Measurements from ENCODE around the gene FOXP4.

The FOXP4 gene

DNA sequence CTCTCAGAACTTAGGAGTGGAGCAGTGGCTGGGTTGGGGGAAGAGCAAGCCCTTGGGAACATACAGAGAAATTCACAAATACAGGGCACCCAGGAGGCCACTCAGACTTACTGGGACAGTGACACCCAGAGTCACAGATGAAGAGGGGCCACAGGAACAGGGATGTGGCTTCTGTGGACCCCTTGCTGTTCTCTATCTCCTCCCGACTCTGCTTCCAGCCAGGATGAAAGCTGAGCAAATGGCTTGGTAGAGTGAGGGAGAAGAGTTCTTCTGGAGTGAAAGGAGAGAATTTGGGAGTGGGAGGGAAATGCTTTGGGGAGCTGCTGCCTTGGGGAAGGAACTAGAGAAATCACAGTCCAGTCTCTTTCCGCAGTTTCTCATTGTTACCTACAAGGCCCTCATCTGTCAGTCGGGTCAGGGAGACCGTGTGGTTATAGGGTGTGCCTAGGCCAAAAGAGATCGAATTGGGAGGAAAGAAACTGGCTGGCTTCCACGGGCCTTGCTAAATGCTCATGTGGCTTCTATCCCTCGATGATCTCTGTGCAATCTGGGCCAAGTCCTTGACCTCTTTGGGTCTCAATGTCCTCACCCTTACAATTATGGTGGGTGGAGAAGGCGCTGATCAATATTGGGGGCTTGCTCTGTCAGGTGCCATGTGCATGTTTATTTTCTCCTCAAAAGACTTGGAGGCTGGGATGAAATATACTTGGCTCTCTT lies 17.0 kb downstream of the FOXP4 start:
- no peak for DNase-seq (ENCODE audit: low read depth in 2 of 2)

DNA sequence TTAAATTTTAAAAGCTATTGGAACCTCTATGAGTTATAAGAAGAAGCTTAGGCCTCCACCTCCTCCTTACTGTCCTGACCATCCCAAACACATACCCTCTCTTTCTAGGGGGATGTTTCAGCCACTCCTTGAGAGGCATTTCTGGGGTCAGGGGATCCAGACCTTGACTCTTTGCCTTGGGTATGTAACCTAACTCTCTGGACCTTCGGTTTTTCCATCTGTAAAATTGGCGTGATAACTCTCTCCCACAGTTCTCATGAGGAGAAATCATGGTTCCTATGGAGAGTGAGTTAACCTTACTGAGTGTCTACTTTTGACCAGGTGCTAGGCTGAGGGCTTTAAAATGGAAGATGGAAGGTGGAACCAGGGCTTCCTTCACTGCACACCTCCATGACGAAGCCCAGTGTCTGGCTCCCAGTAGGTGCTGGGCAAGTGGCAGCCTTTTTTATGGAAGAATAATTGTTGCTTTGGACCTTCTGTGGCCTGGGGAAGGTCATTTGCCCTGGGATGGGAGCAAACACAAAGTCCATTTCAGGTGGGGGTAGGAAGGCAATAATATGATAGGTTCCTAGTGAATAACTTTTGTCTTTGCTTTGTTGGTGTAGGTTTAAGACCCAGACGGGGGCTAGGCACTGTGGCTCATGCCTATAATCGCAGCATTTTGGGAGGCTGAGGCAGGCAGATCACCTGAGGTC lies 18.4 kb downstream of the FOXP4 start:
- no peak for DNase-seq (ENCODE audit: low read depth in 2 of 2)

DNA sequence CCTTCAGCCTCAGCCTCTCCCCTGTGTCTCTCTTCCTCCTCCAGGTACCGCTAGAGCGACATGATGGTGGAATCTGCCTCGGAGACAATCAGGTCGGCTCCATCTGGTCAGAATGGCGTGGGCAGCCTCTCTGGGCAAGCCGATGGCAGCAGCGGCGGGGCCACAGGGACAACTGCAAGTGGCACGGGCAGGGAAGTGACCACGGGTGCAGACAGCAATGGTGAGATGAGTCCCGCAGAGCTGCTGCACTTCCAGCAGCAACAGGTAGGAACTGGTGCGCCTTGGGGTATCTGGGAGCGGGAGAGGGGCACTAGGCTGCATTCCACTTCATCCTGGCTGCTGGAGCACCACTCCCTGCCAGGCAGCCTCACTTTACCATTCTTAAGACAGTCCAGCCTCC lies 19.5 kb downstream of the FOXP4 start:
- DNase-seq (ENCODE audit: low read depth in 2 of 2), result no peak

DNA sequence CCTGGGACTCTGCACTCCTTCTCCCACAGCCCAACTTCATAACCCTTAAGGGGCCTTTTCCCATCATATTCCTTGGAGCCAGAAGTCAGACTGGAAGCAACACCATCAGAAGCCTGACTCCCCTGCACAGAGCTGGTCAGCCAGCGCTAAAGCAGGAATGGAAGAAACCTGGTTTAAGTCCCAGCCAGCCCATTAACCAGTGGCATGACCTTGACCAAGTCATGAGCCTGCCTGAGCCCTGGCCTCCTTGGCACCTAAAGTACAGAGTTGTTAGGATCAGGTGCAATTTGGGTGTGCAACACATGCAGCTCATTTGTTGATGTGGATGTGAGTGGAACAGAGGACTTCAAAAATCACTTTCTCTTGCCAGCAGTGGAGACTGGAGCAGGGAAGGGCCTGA lies 20.8 kb downstream of the FOXP4 start:
- no peak for DNase-seq (ENCODE audit: low read depth in 2 of 2)

DNA sequence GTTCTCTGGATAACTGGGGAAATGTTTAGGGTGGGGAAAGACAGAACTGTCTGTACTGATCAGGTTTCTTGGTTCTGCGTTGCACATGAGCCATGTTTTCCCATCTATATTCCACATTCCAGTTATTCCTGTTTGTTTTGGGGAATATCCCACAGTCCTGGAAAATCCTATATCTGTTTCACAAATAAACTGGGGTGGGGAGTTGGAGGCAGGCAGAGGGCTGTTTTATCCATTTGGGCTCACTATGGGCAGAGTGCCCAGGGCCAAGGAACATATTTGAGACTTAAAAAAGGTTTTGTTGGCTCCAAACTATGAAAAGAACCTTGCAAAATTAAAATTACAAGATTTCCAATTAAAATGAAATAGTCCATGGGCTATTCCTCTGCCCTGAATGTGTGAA lies 21.5 kb downstream of the FOXP4 start:
- no peak for DNase-seq (ENCODE audit: low read depth in 2 of 2)

DNA sequence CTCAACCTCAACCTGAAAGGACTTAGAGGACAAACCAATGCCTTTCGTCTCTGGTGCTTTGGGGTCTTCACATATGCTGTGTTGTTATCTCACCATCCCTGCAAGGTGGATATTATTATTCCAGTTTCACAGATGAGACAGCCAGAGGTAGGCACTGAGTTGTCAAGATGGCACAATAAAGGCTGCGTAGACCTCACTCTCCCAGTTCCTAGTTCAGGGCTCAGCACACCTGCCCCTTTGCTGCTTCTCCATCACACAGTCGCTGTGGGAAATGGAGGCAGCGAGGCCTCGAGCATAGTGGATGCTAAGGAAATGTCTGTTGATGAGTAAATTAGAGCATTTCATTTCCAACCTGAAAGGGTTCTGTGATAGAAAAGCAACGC lies 22.0 kb downstream of the FOXP4 start:
- DNase-seq (ENCODE audit: low read depth in 2 of 2), result no peak

DNA sequence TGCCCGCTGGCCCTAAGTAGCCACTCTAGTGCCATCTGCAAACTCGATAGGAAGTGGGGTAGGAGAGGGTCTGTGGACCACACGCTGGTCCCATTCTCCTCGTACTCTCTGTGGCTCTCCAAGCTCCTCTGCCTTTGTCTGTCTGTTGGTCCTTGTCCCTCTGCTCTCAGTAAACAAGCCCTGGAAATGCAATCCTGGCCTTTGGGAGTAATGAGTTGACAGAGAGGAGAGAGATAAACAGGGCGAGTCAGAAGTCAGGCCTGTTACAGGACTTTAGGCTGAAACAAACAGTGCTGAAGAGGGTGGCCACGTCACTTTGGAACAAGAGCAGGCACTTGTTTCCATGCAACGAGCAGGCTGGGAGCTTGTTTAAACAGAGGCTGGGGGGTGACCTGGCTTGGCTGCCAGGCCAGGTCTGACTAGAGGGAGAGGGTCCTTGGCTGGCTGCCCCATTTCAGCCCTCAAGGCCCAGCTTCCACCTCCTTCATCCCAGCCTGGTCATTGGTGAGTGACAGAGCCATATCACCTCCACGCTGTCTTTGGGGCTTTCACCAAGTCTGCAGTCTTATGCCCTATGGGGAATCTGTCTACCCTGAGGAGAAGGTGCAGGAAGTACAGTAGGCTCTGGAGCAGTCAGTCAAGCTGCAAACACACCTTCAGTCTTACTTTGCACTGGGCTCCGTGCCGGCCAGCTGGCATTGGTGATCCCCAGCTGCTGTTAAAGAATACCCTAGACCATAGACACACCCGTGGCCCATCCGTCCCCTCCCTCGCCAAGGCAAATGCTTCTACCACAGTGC lies 22.6 kb downstream of the FOXP4 start:
- DNase-seq (ENCODE audit: low read depth in 2 of 2), result no peak

DNA sequence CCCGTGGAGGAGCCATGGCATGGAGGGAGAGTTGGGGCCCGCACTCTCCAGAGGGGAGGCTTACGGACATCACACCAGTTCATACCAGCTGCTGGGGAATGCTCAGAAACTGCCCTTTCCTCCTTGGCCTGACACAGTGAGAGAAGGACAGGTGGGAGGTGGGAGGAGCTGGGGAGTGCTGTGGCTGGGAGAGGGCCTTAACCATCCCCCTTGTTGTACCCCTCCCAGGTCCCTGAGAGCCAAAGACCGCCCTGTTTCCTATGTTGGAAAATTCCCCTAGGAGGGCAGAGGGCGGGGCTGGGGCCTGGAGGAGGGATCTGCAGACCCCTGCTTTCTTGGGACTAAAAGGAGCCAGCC lies 24.1 kb downstream of the FOXP4 start:
- DNase-seq (ENCODE audit: low read depth in 2 of 2), result no peak

DNA sequence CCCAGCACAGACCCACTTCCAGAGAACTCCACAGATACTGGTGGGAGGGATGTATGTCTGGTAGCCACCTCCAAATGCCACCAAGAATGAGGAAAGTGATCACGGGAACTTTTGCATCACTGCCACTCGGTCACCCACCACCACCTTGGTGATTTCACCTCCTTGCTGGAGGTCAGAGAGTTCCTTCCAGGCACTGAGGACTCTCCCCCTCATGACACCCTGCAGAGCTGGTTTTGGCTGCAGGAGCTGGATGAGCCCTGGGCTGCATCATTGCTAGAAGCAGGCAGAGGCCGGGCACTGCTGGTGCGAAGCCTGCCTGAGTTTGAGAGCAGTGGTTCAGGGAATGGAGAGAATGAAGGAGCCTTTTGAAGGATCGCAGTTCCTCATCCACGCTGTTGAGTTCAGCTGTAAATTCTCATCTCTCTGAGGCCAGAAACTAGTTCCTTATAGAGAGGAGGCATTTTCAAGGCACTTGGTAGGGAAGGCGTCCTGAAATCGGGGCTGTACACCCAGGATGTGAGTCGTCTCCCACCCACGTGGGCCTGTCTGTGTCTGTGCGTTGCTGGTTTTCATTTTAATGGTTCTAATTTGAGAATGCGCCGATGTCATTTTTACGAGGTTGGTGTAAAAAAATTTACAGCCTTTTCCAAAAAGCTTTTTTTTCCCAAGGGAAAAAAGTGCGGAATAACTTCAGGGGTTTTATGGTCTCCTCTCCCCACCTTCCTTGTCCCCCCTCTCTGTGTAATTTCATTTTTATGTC lies 25.0 kb downstream of the FOXP4 start:
- DNase-seq (ENCODE audit: low read depth in 2 of 2), result no peak

DNA sequence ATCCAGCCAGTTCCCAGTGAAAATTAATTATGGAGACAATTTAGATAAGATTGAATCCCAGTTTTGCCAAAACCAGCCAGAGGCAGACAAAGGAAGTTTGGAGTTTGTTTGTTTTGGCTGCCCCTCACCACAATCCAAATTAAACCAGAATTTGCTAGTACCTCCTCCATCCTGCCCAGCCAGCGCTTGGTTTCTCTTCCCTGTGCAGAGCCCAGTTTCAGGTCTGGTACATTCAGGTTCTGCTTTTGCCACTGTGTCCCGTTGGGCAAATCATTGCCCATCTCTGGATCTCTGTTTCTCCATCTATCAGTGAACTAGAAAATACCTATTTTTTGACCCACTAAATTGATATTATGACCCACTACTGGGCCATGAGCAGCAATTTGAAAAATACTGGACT lies 26.4 kb downstream of the FOXP4 start:
- no peak for DNase-seq (ENCODE audit: low read depth in 2 of 2)

DNA sequence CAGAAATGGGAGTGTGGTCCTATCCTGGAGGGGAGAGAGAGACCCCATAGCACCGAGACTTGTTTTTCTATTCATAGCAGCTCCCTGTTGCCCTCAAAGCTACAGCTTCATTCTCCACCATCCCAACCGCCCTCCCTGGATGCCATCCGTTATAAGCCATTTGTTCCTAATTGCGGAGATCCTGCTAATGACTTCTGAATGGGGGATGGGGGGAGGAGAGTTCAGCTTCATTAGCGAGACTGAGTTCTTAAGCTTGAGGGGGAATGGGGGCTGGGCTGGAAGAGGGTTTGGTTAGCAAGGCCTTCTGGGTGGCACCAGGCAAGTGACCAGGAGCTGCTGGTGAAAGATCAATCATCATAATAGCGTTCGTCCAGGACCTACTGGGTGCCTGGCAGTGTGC lies 27.1 kb downstream of the FOXP4 start:
- DNase-seq (ENCODE audit: low read depth in 2 of 2), result no peak

DNA sequence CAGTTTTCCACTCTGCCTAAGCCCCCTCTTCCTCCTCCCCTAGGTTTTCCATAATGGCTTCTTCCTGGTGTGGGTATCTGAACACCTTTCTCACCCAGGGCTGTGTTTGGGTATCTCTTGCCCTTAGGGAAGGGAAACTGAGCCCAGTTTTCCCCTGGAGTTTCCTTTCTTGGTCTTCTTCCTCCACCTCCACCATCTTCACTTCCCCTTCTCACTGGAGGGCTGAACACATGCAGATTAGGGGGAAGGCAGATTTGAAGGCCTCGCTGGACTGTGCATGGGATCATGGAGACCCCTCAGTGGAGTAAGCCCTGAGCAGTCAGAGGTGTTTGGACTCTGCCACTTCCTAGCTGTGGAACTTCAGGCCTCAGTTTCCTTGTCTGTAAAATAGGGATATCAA lies 27.8 kb downstream of the FOXP4 start:
- no peak for DNase-seq (ENCODE audit: low read depth in 2 of 2)

DNA sequence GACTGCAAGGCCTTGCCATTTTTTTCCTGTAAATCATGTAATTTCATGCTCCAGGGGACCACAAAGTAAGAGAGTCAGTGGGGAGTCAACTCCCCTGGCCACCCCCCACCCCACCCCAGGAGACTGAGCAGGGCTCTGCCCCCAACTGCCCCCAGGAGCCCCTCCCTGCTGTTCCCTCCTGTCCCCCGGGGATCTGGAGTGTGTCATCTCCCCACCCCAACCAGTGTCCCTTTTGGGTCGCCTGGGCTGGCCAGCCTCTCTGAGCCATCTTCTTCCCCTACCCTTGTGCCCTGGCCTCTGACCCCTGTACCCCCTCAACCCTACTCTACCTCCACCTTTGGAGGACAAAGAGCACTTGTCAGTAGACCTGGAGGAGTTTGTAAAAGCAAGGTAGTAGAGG lies 29.4 kb downstream of the FOXP4 start:
- DNase-seq (ENCODE audit: low read depth in 2 of 2), result no peak

DNA sequence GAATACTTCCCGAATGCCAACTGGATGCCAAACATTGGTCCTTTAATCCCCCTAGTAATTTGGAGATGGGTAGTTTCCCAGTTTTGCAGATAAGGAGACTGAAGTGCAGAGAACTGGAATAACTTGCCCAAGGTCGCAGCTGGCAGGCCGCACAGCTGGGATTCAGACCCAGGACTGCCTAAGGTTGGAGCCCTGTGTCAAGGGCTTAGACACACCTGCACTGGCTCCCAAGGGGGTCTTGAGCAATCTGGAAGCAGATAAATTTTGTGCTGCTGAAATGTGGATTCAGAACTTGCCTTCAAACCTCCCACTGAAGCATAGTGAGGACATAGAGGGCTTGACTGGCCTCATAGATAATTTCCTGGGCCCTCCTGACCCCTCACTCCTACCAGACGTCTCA lies 30.5 kb downstream of the FOXP4 start:
- DNase-seq (ENCODE audit: low read depth in 2 of 2), result no peak

DNA sequence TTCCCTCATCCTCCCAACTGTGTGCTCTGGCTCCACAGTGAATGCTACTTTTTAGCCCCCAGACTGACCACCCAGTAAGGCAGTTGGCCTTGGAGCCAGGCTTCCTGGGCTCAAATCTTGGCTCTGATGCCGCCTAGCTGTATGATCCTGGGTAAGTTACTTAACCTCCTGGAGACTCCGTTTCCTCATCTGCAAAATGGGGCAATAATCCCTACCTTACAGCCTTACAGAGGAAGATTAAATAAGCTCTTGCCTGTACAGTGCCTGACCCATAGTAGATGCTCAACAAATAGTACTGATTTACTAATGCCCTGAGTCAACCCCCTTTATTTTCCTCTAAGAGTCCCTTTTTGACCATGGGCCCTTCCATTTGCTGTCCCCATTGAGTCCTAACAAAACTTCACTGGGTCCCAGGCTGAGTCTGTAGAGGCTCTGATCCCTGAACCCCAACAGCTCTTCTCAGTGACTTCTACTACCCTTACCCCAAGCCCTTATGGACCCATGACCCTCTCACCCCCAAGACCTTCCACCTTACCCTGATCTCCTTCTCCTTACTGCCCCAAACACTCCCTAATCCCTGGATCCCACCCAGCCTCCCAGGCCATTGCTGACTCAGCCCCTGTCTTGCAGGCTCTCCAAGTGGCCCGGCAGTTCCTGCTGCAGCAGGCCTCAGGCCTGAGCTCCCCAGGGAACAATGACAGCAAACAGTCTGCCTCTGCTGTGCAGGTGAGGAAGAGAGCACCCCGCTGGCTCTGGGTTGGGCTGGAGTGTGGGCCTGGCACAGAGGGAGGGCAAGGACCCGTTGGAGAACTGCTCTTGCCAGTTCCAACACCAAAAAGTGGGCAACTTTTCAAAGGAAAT lies 31.4 kb downstream of the FOXP4 start:
- no peak for DNase-seq (ENCODE audit: low read depth in 2 of 2)

DNA sequence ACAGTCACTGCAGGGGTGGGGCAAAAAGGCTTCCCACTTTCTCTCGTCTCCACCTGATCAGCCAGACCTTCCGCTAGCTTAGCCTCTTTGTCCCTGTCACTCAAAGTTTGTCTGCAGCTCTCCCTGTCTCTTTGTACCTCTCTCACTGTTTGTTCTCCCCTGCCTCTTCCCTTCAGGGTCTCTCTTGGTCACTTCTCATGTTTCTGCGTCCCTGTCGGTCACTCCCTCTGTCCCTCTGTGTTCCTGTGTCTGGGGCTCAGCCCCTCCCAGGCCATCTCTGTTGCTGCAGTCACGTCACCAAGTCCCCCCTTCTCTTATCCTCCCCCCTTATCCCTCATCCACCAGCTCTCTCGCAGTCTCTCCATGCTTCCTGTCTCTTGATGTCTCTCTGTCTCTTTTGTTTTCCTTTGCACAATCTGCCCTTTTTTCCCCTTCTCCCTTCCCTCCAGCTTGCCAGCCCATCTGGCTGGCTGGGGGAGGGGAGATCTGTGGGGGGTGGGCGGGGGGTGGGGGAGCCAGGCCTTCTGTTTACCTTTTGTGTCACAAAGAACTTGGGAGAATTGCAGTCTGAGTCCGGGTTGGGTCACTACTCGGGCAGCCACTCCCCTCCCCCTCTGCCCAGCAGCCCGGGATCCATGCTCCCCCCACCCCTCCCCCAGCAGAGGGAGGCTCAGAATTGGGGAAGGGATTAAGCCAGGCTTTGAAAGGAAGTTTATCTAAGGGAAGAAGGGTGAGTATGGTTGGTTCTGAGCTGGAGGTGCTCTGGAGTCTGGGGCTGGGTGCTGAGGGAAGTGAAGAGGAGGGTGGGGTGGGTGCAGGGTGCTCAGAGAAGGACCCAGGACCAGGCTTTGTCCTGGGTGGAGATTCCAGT lies 32.3 kb downstream of the FOXP4 start:
- no peak for DNase-seq (ENCODE audit: low read depth in 2 of 2)

DNA sequence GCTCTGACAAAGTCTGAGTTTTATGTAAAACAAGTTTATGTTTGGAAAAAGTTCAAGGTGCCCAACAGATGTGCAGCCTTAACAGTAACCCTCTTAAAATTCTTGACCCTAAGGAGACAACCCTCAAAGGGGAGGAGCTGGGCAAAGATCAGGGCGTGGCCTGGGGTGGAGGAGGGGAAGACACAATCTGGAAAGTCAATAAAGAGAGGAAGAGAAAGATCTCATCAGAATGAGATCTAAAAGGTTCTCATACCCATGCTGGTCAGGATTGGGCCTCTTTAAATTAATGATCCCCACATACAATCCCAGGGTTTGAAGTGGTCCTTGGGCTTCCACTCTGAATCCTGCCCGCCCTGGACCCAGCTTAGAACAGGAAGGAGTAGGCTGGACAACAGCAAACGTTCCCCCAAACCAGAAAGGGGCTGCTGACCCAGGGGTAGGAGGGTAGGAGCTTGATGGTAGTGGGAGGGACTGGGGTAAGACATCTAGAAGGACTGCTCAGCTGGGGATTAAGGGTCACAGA lies 33.0 kb downstream of the FOXP4 start:
- DNase-seq (ENCODE audit: low read depth in 2 of 2), result no peak

DNA sequence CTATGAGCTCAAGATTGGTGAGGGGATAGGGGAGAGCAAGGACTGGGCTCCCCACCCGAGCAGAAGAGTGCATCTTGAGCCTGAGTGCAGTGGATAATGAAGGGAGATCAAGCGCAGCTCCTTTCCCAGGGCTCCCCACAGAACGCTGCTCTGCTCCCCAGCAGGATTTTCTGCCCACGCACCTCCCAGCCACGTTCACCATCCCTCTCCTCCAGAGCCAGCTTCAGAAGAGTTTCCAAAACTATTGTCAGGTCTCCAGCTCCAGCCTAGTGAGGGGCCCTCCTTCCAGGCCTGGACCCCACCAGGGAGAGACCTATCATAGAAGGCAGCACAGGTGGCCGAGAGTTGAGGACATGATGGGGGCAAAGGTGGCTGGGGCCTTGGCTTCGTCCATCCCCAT lies 34.5 kb downstream of the FOXP4 start:
- no peak for DNase-seq (ENCODE audit: low read depth in 2 of 2)

DNA sequence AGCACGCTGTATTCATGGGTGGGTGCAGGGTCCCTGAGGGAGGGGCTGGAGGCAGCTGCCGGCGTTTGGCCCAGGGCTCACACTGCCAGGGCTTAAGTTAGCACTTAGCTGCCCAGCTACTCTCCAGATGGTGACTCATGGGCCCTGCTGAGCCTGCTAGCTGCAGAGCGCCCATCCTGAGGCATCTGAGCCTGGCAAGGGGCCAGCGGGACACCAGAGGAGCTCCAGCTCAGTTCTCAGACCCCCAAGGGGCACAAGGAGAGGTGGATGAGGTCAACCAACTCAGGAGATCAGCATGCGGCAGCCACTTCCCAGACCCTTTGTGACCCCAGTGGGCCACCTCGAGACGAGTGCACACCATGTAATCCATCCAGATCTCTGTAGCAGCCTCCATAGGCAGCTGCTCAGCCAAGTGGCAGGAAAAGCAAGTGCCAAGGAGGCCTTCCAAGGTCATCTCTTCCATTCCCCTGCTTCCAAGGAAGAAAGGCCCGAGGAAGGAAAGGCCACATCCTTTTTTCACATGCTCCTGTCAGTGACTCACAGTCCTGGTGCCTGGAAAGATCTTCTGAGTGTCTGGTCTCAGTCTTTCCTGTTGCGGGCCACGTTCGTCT lies 35.3 kb downstream of the FOXP4 start:
- DNase-seq (ENCODE audit: low read depth in 2 of 2), result no peak

DNA sequence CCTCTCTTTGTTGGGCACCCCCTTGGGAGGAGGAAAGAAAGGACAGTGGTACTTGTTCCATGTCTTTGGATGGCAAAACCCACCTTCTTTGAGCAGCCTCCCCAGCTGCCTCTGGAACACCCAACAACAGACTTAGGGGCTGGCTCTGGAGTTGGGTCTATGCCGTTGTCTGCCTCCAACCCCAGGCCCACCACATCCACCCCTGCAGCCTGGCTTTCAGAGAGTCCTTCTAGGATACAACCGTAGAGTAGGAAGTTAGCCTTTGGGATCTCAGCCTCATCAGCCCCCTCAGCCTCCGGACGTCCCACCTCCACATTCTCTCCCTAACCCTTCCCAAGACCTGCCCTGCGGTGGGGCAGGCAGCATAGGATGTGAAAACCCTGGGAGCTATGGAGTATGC lies 36.4 kb downstream of the FOXP4 start:
- no peak for DNase-seq (ENCODE audit: low read depth in 2 of 2)

Measured in stimulated activated CD4-positive, alpha-beta T cell treated with anti-CD3 and anti-CD28 coated beads, Interleukin-15, amount 100 ng/mL, for 48 hours (primary cell).